Measurements from ENCODE around the gene MFSD6. TPM values are rescaled to one million over a fixed set of nuclear protein-coding genes. Genes with fewer than 3 reads are reported as not detected.

Gene MFSD6
- total and polyA plus RNA-seq, 10 donors, result 5.0 to 130 (median 46.9) TPM

DNA sequence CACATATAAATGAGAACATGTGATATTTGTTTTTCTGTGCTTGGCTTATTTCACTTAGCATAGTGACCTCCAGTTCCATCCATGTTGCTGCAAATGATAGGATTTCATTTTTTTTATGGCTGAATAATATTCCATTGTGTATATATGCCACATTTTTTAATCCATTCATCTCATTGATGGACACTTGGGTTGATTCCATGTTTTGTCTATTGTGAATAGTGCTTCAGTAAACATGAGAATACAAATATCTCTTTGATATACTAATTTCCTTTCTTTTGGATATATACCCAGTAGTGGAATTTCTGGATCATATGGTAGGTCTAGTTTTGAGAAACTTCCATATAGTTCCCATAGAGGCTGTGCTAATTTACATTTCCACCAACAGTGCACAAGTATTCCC, 130.0 kb downstream of the MFSD6 start:
- H3K9me3 ChIP-seq, result peaks cover 8 to 66% (median 59%) of the 10 kb centered on the region in 8 donors
- no peaks in the 10 kb centered on the region for H3K27me3 ChIP-seq (replicated peaks in 1 of 7)
- TF ChIP-seq POLR2A (IDR thresholded peaks at IDR 0.05) (no peak), POLR2AphosphoS5 (IDR thresholded peaks at IDR 0.05) (no peak)
- TF ChIP-seq, protein P1, sequence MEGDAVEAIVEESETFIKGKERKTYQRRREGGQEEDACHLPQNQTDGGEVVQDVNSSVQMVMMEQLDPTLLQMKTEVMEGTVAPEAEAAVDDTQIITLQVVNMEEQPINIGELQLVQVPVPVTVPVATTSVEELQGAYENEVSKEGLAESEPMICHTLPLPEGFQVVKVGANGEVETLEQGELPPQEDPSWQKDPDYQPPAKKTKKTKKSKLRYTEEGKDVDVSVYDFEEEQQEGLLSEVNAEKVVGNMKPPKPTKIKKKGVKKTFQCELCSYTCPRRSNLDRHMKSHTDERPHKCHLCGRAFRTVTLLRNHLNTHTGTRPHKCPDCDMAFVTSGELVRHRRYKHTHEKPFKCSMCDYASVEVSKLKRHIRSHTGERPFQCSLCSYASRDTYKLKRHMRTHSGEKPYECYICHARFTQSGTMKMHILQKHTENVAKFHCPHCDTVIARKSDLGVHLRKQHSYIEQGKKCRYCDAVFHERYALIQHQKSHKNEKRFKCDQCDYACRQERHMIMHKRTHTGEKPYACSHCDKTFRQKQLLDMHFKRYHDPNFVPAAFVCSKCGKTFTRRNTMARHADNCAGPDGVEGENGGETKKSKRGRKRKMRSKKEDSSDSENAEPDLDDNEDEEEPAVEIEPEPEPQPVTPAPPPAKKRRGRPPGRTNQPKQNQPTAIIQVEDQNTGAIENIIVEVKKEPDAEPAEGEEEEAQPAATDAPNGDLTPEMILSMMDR (IDR thresholded peaks at IDR 0.05 in 8 of 11, conservative IDR thresholded peaks at IDR 0.05 in 3 of 11), result no peak
- no peak for DNase-seq
- H3K36me3 ChIP-seq, result no peaks in the 10 kb centered on the region
- peaks cover 3 to 27% (median 14%) of the 10 kb centered on the region in 6 donors for H3K4me1 ChIP-seq
- H3K27ac ChIP-seq, result no peak overlapping the region
- intact Hi-C loops (cut with DNase I; ENCODE audit: low total_unique reads), result loop anchor here (10.0 kb wide), 1 partner anchor 107 kb away; the partner anchor contains the start of gene NAB1
- H3K4me3 ChIP-seq, result no peak overlapping the region

DNA sequence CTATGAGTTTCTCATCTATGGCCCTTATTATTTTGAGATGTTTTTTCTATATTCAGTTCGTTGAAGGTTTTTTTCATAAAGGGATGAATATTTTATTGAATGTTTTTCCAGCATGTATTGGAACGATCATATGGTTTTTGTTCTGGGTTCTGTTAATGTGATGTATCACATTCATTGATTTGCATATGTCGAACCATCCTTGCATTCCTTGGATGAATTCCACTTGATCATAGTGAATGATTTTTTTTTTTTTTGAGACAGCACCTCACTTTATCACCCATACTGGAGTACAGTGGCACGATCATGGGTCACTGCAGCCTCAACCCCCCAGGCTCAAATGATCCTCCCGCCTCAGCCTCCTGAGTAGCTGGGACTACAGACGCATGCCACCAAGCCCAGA, 131.9 kb downstream of the MFSD6 start:
- Histone ChIP-seq H3K9me3 (peaks cover 8 to 66% (median 59%) of the 10 kb centered on the region in 8 donors), H3K36me3 (no peaks in the 10 kb centered on the region), H3K27me3 (replicated peaks in 1 of 7) (no peaks in the 10 kb centered on the region), H3K27ac (no peak overlapping the region), H3K4me3 (no peak overlapping the region), H3K4me1 (peaks cover 3 to 14% (median 7%) of the 10 kb centered on the region in 6 donors)
- TF ChIP-seq, protein P1 (IDR thresholded peaks at IDR 0.05 in 8 of 11, conservative IDR thresholded peaks at IDR 0.05 in 3 of 11), result no peak
- TF ChIP-seq POLR2A (IDR thresholded peaks at IDR 0.05) (no peak), POLR2AphosphoS5 (IDR thresholded peaks at IDR 0.05) (no peak)
- WGBS, 5 donors, result 90 to 98% (median 96%) methylated on average over 6 of the region's 6 CpGs
- no peak for DNase-seq
- intact Hi-C loops (cut with DNase I; ENCODE audit: low total_unique reads), result no loop called here

DNA sequence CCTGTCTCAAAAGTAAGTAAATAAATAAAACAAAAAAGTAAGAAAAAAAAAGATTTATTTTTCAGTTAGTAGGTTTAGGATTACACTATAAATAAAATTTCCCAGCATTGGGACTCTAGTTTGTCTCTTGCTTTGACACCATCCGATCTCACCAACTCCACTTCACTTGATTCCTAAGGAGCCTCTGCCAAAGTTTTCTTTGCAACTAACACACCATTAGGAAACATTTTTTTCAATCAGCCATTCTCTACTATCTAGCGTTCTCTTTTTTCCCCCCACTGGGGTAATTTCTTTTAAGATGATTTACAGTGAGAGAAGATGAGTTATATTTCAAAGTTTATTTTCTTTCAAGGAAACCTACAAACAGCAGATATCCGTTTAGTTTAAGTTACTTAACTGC, 136.9 kb downstream of the MFSD6 start:
- Histone ChIP-seq H3K36me3 (no peaks in the 10 kb centered on the region), H3K4me1 (no peaks in the 10 kb centered on the region), H3K27ac (no peak overlapping the region), H3K27me3 (replicated peaks in 1 of 7) (no peaks in the 10 kb centered on the region), H3K4me3 (no peak overlapping the region), H3K9me3 (peaks cover 3 to 27% (median 25%) of the 10 kb centered on the region in 8 donors)
- no peak for DNase-seq
- 75 to 86% (median 83%) methylated on average over 3 of the region's 3 CpGs for WGBS, 5 donors
- intact Hi-C loops (cut with DNase I; ENCODE audit: low total_unique reads), result no loop called here
- TF ChIP-seq POLR2AphosphoS5 (IDR thresholded peaks at IDR 0.05) (no peak), POLR2A (IDR thresholded peaks at IDR 0.05) (no peak)
- TF ChIP-seq, protein P1 (IDR thresholded peaks at IDR 0.05 in 8 of 11, conservative IDR thresholded peaks at IDR 0.05 in 3 of 11), result no peak

DNA sequence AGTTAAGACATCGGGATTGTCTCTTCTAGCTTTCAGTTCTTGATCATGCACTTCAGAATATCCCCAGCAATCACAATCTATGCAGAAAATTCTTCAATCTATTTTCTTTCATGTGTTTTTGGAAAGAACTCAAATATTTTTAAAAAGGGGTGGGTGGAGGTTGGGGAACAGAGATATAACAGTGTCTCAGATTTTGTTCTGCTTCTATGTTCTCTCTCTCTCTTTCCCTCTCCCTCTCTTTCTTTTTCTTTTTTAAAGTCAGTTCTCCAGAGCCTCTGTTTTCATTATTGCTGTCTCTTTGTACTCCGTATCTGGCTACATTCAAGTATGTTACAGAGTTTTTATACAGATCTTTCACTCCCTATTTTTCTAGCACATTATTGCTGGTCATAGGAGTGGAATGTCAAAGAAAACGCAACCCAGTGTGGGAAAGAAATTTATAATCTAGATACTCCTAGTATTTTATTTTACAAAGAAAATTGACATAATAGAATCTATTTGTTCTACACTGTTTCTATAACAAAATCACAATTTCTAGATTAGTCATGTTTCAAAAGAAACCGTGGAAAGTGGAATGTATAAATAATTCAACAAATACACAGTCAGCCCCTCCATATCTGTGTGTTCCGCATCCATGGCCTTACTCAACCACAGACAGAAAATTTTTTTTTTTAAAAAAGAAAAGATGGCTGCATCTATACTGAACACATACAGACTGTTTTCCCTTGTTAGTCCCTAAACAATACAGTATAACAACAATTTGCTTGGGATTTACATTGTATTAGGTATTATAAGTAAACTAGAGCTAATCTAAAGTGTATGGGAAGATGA, 137.6 kb downstream of the MFSD6 start:
- WGBS, 5 donors, result 79 to 87% (median 84%) methylated on average over 5 of the region's 5 CpGs
- Histone ChIP-seq H3K27me3 (replicated peaks in 1 of 7) (no peaks in the 10 kb centered on the region), H3K4me3 (no peak overlapping the region), H3K4me1 (no peaks in the 10 kb centered on the region), H3K27ac (no peak overlapping the region), H3K9me3 (peaks cover 0 to 21% (median 19%) of the 10 kb centered on the region in 8 donors), H3K36me3 (no peaks in the 10 kb centered on the region)
- DNase-seq, result no peak
- TF ChIP-seq, protein P1 (IDR thresholded peaks at IDR 0.05 in 8 of 11, conservative IDR thresholded peaks at IDR 0.05 in 3 of 11), result no peak
- TF ChIP-seq POLR2A (IDR thresholded peaks at IDR 0.05) (no peak), POLR2AphosphoS5 (IDR thresholded peaks at IDR 0.05) (no peak)
- intact Hi-C loops (cut with DNase I; ENCODE audit: low total_unique reads), result no loop called here
